Measurements from ENCODE around the gene CTDSPL.

Gene CTDSPL

DNA sequence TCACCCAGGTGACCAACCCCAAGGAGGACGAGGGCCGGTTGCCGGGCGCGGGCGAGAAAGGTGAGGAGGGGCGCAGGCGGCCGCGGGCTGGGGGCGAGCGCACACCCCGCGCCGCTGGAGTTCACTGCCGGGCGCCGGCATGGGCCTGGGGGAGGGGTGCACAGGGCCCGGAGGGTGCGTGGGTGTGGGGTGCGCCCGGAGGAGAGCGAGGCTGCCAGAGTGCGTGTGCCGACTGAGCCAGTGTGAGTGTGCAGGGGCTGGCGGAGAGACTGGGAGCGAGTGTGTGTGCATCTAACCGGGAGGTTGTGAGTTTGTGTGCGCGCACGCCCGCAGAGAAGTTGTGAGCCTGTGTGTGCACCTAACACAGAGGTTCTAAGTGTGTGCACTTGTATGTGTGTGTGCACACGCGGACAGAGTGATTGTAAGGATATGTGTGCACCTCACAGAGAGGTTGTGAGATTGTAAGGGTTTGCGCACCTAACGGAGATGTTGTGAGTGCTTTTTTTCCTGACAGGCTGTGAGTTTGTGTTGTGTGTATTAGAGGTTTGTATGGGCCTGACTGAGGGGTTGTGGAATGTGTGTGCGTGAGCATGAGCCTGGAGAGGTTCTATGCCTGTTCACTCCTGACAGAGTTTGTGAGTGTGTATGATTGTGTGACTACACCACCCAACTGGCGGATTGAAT lies 681 bp downstream of the CTDSPL start:
- no peaks in the 10 kb centered on the region for H3K79me2 ChIP-seq (ENCODE audit: low read length)
- no peak overlapping the region for H3K9ac ChIP-seq (ENCODE audit: low read length)
- no peaks in the 10 kb centered on the region for H3F3A ChIP-seq (ENCODE audit: insufficient read depth, low read length)
- H3K36me3 ChIP-seq (replicated peaks; ENCODE audit: insufficient read depth, low read length): no peaks in the 10 kb centered on the region
- peak overlapping the region; percentile 48; the same call in 1 of the 2 replicates for H3K4me3 ChIP-seq (ENCODE audit: low read length)
- H3K4me1 ChIP-seq (ENCODE audit: low read length): peaks cover 4% of the 10 kb centered on the region; the same call in 1 of the 2 replicates
- H2AFZ ChIP-seq (ENCODE audit: low read length): peak overlapping the region; percentile 52; the same call in 1 of the 2 replicates
- DNase-seq: no peak
- peak overlapping the region; percentile 67 for H3K4me2 ChIP-seq (ENCODE audit: low read depth, low read length)
- H4K20me1 ChIP-seq (ENCODE audit: insufficient read depth, low read length): no peaks in the 10 kb centered on the region
- TF ChIP-seq, protein P1, sequence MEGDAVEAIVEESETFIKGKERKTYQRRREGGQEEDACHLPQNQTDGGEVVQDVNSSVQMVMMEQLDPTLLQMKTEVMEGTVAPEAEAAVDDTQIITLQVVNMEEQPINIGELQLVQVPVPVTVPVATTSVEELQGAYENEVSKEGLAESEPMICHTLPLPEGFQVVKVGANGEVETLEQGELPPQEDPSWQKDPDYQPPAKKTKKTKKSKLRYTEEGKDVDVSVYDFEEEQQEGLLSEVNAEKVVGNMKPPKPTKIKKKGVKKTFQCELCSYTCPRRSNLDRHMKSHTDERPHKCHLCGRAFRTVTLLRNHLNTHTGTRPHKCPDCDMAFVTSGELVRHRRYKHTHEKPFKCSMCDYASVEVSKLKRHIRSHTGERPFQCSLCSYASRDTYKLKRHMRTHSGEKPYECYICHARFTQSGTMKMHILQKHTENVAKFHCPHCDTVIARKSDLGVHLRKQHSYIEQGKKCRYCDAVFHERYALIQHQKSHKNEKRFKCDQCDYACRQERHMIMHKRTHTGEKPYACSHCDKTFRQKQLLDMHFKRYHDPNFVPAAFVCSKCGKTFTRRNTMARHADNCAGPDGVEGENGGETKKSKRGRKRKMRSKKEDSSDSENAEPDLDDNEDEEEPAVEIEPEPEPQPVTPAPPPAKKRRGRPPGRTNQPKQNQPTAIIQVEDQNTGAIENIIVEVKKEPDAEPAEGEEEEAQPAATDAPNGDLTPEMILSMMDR (IDR thresholded peaks at IDR 0.05; ENCODE audit: low read length): no peak
- no peaks in the 10 kb centered on the region for H3K27me3 ChIP-seq (replicated peaks; ENCODE audit: insufficient read depth, low read length)
- no peak overlapping the region for H3K27ac ChIP-seq (ENCODE audit: low read length)
- no peaks in the 10 kb centered on the region for H3K9me3 ChIP-seq (replicated peaks; ENCODE audit: insufficient read depth, low read length)
- H3K9me2 ChIP-seq (replicated peaks; ENCODE audit: insufficient read depth, low read length): no peaks in the 10 kb centered on the region

DNA sequence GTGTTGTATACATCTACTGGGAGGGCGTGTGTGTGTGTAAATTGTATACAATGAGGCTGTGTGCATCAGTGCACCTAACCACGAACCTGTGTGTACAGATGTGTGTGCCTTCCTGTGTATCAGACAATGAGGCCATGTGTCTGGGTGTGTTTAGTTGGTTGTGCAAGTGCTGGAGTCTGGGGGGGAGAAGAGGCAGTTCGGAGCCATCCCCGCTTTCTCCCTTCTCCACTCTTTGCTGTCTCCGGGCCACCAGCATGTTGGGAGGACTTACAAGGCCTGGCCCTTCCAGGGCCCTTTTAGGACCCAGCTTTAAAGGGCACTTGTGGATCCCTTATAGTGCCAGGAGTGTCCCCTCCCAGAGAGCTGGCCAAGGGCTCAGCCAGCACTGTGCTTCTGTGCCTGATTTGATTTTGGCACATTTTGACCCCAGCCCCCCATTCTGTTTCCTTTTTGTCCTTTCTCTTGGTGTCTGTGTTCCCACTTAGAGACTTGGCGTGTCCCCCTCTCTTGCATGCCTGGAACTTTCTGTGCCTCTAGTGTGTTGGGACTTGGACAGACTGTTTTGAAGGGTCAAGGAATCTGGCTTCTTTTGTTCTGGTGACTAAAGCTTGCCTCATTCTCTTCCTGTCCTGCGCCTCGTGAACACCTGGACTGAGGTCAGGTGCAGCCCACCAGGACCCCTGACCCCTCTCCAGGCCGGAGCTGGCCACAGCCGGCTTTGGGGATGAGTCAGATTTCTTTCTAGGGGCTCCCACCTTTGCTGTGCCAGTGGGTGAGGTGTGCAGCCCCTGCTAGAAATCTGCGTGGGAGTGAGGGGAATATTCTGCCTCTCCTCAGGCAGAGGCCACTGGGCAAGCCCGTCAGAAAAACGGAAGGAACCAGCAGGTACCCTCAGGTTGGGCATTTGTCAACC lies 1.5 kb downstream of the CTDSPL start:
- Histone ChIP-seq H4K20me1 (ENCODE audit: insufficient read depth, low read length) (no peaks in the 10 kb centered on the region), H3K27me3 (replicated peaks; ENCODE audit: insufficient read depth, low read length) (no peaks in the 10 kb centered on the region), H3K4me2 (ENCODE audit: low read depth, low read length) (no peak overlapping the region), H3K4me3 (ENCODE audit: low read length) (no peak overlapping the region), H3F3A (ENCODE audit: insufficient read depth, low read length) (no peaks in the 10 kb centered on the region), H3K9ac (ENCODE audit: low read length) (no peak overlapping the region), H2AFZ (ENCODE audit: low read length) (no peak overlapping the region), H3K4me1 (ENCODE audit: low read length) (peaks cover 4% of the 10 kb centered on the region; the same call in 1 of the 2 replicates), H3K9me2 (replicated peaks; ENCODE audit: insufficient read depth, low read length) (no peaks in the 10 kb centered on the region), H3K79me2 (ENCODE audit: low read length) (no peaks in the 10 kb centered on the region), H3K27ac (ENCODE audit: low read length) (no peak overlapping the region), H3K36me3 (replicated peaks; ENCODE audit: insufficient read depth, low read length) (no peaks in the 10 kb centered on the region), H3K9me3 (replicated peaks; ENCODE audit: insufficient read depth, low read length) (no peaks in the 10 kb centered on the region)
- DNase-seq: no peak
- TF ChIP-seq, protein P1 (IDR thresholded peaks at IDR 0.05; ENCODE audit: low read length): no peak
- TF ChIP-seq EZH2phosphoT487 (IDR thresholded peaks at IDR 0.05; ENCODE audit: low read length): no peak
- TF ChIP-seq EZH2 (optimal IDR thresholded peaks at IDR 0.05; ENCODE audit: low read depth, low read length): no peak

DNA sequence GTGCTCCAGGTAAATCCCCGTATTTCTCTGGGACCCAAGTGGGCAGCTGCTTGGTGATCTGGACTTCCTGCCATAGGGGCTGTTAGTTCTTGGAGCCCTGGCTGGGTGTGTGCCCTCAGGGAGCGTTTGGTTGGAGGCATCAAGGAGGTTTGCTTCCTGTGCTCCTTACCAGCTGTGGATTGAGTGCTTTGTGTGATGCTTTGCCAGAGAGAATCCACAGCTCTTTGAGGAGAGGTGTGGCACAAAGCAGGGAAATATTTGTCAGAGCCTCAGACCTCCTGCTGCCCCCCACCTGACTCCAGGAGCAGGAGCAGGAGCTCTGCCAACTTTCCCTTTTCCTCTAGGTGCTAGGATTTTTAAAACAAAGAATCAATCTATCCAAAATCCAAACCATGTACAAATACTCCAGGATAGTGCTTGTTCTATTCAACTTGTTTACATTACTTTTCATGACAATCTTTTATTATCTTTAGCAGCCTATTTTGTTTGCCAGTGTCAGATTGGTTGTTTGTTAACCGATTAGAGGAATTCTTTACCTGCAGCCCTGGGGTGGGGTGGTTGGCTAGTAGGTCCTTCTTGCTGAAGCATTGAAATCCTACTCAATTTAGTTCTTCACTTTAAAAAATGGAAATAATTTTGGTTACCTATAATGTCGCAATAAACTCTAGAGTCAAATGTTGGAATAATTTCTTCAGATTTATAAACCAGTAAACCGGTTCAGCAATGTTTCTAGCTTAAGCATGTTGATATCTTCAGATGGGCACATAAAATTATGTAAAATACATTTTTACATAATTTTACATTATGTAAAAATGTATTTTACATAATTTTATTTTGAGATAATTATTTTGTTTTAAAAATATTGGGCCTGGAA lies 2.5 kb downstream of the CTDSPL start:
- Histone ChIP-seq H3K27me3 (replicated peaks; ENCODE audit: insufficient read depth, low read length) (no peaks in the 10 kb centered on the region), H3K9ac (ENCODE audit: low read length) (no peak overlapping the region), H3K79me2 (ENCODE audit: low read length) (no peaks in the 10 kb centered on the region), H3K4me2 (ENCODE audit: low read depth, low read length) (no peak overlapping the region), H3K4me3 (ENCODE audit: low read length) (no peak overlapping the region), H3K4me1 (ENCODE audit: low read length) (peaks cover 4% of the 10 kb centered on the region; the same call in 1 of the 2 replicates), H4K20me1 (ENCODE audit: insufficient read depth, low read length) (no peaks in the 10 kb centered on the region), H3K36me3 (replicated peaks; ENCODE audit: insufficient read depth, low read length) (no peaks in the 10 kb centered on the region), H3K9me3 (replicated peaks; ENCODE audit: insufficient read depth, low read length) (no peaks in the 10 kb centered on the region), H3K27ac (ENCODE audit: low read length) (no peak overlapping the region), H3F3A (ENCODE audit: insufficient read depth, low read length) (no peaks in the 10 kb centered on the region), H2AFZ (ENCODE audit: low read length) (no peak overlapping the region), H3K9me2 (replicated peaks; ENCODE audit: insufficient read depth, low read length) (no peaks in the 10 kb centered on the region)
- DNase-seq: no peak
- TF ChIP-seq, protein P1 (IDR thresholded peaks at IDR 0.05; ENCODE audit: low read length): no peak
- TF ChIP-seq EZH2 (optimal IDR thresholded peaks at IDR 0.05; ENCODE audit: low read depth, low read length): no peak
- no peak for TF ChIP-seq EZH2phosphoT487 (IDR thresholded peaks at IDR 0.05; ENCODE audit: low read length)
